MV-4-11 (cell line): ENCODE measurements around the gene KCNH5.
"Not testable (repeated sequence)": the region's sequence is repeated elsewhere in the genome, so short reads cannot be mapped to it uniquely, and the experiment has no call there.

Experiments used
- DNase-seq: peaks from one replicate; lab custom pipeline; 2025; lab: John Stamatoyannopoulos, UW

KCNH5 gene

GRCh38 chr14:62886461-62886860 lies 158.8 kb downstream of the KCNH5 start:
- no peak for DNase-seq

GRCh38 chr14:62885451-62885850 lies 159.8 kb downstream of the KCNH5 start:
- DNase-seq, result no peak

GRCh38 chr14:62882967-62883366 lies 162.3 kb downstream of the KCNH5 start:
- no peak for DNase-seq

- DNase-seq, result no peak
These were observed 178.9 kb downstream of the KCNH5 start for GRCh38 chr14:62866376-62866775.

GRCh38 chr14:62864588-62864987 lies 180.7 kb downstream of the KCNH5 start:
- no peak for DNase-seq

GRCh38 chr14:62858011-62858410 lies 187.2 kb downstream of the KCNH5 start:
- DNase-seq, result not testable (repeated sequence)

GRCh38 chr14:62854951-62855350 lies 190.3 kb downstream of the KCNH5 start:
- DNase-seq, result no peak

GRCh38 chr14:62847168-62847567 lies 198.1 kb downstream of the KCNH5 start:
- DNase-seq, result no peak

- no peak for DNase-seq
These were observed 200.7 kb downstream of the KCNH5 start for GRCh38 chr14:62844546-62844945.

GRCh38 chr14:62824086-62824485 lies 221.2 kb downstream of the KCNH5 start:
- DNase-seq, result no peak

- DNase-seq, result no peak
These were observed 225.3 kb downstream of the KCNH5 start for GRCh38 chr14:62819931-62820330.

- DNase-seq, result no peak
These were observed 237.6 kb downstream of the KCNH5 start for GRCh38 chr14:62807636-62808035.

GRCh38 chr14:62800577-62800976 lies 244.7 kb downstream of the KCNH5 start:
- no peak for DNase-seq

- no peak for DNase-seq
These were observed 248.8 kb downstream of the KCNH5 start for GRCh38 chr14:62796431-62796830.

GRCh38 chr14:62792578-62792977 lies 252.7 kb downstream of the KCNH5 start:
- no peak for DNase-seq

- DNase-seq, result not testable (repeated sequence)
These were observed 263.9 kb downstream of the KCNH5 start for GRCh38 chr14:62781328-62781727.

GRCh38 chr14:62778852-62779251 lies 266.4 kb downstream of the KCNH5 start:
- no peak for DNase-seq

GRCh38 chr14:62778310-62778709 lies 266.9 kb downstream of the KCNH5 start:
- DNase-seq, result no peak

- DNase-seq, result no peak
These were observed 267.7 kb downstream of the KCNH5 start for GRCh38 chr14:62777510-62777909.

- DNase-seq, result no peak
These were observed 269.0 kb downstream of the KCNH5 start for GRCh38 chr14:62776300-62776699.

GRCh38 chr14:62768753-62769152 lies 276.5 kb downstream of the KCNH5 start:
- DNase-seq, result no peak

- no peak for DNase-seq
These were observed 281.3 kb downstream of the KCNH5 start for GRCh38 chr14:62763951-62764350.

- DNase-seq, result no peak
These were observed 285.5 kb downstream of the KCNH5 start for GRCh38 chr14:62759796-62760195.

- not testable (repeated sequence) for DNase-seq
These were observed 298.4 kb downstream of the KCNH5 start for GRCh38 chr14:62746881-62747280.

GRCh38 chr14:62745496-62745895 lies 299.8 kb downstream of the KCNH5 start:
- DNase-seq, result no peak
